HT1080 (cell line): Measurements from ENCODE around the gene CIBAR2. TPM values are rescaled to one million over a fixed set of nuclear protein-coding genes. Genes with fewer than 3 reads are reported as not detected.

Source experiments
- DNase-seq: peaks from one replicate; pipeline ENCODE4 v3.0.0-alpha.2; 2015; ENCODE audit warnings: low read depth
- total RNA-seq: library from RNA; depleted of rRNA; stranded (reverse); fragments of >200 nt; shearing (Covaris generic); gene quantifications from 2 replicates; pipeline ENCODE4 v1.2.3, GENCODE V29; 2014

Gene CIBAR2
- total RNA-seq, 1 experiment from 2014 or later, result not detected

GRCh38 chr16:85103114-85104079, 8.9 kb downstream of the CIBAR2 start:
- DNase-seq, result no peak

- DNase-seq, result no peak
Measured at GRCh38 chr16:85101956-85102630, 10.2 kb downstream of the CIBAR2 start.

- DNase-seq, result no peak
Measured at GRCh38 chr16:85100265-85100664, 12.0 kb downstream of the CIBAR2 start.

- no peak for DNase-seq
Measured at GRCh38 chr16:85098565-85098964, 13.7 kb downstream of the CIBAR2 start.

GRCh38 chr16:85096921-85097320, 15.4 kb downstream of the CIBAR2 start:
- DNase-seq, result no peak

GRCh38 chr16:85094812-85095211, 17.5 kb downstream of the CIBAR2 start:
- no peak for DNase-seq

GRCh38 chr16:85094176-85094805, 18.0 kb downstream of the CIBAR2 start:
- DNase-seq, result no peak

GRCh38 chr16:85093705-85094104, 18.6 kb downstream of the CIBAR2 start:
- no peak for DNase-seq

GRCh38 chr16:85092851-85093250, 19.4 kb downstream of the CIBAR2 start:
- no peak for DNase-seq

- no peak for DNase-seq
Measured at GRCh38 chr16:85092309-85092708, 20.0 kb downstream of the CIBAR2 start.

- no peak for DNase-seq
Measured at GRCh38 chr16:85091522-85091910, 20.8 kb downstream of the CIBAR2 start.

GRCh38 chr16:85090873-85091521, 21.3 kb downstream of the CIBAR2 start:
- DNase-seq, result no peak

GRCh38 chr16:85090181-85090580, 22.1 kb downstream of the CIBAR2 start:
- DNase-seq, result no peak

- no peak for DNase-seq
Measured at GRCh38 chr16:85089525-85089924, 22.7 kb downstream of the CIBAR2 start.

GRCh38 chr16:85088570-85089199, 23.6 kb downstream of the CIBAR2 start:
- DNase-seq, result no peak

GRCh38 chr16:85087899-85088569, 24.2 kb downstream of the CIBAR2 start:
- DNase-seq, result no peak

GRCh38 chr16:85086347-85087291, 25.7 kb downstream of the CIBAR2 start:
- peak; percentile 54 for DNase-seq

GRCh38 chr16:85085721-85086120, 26.6 kb downstream of the CIBAR2 start:
- no peak for DNase-seq

- no peak for DNase-seq
Measured at GRCh38 chr16:85084841-85085510, 27.3 kb downstream of the CIBAR2 start.
